HK-2 (cell line): ENCODE measurements around the gene MEGF8.

Experiments
- DNase-seq: peaks from one replicate; pipeline ENCODE4 v3.0.0-alpha.2; 2018; ENCODE audit not compliant: unreplicated experiment

Gene MEGF8

DNA sequence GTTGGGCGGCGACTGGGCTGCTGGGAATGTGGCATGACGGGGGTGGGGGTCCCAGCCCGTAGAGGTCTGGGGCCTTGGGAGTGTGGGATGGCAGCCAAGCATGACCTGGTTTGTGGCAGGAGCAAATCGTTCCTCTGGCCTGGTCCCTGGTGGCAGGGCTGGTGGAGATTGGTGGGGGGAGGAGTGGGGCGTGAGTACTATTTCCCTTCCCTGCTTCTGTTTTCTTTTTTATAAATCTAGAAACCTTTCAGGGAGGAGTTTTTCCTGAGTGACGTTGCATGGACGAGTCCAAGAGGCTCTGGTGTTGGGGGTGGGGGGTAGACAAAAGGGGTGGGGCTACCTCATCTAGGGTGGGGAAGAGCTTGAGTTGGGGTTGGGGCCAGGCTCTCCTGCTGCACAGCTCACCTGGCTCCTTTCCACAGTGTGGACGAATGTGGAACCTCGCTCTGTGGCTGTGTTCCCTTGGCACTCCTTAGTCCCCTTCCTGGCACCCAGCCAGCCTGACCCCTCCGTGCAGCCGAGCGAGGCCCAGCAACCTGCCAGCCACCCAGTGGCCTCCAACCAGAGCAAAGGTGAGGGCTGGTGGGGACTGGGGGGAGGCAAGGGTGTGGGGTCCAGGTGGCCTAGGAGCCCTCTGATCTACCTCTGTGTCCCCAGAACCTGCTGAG is 39.0 kb upstream of the MEGF8 start:
- no peak for DNase-seq

DNA sequence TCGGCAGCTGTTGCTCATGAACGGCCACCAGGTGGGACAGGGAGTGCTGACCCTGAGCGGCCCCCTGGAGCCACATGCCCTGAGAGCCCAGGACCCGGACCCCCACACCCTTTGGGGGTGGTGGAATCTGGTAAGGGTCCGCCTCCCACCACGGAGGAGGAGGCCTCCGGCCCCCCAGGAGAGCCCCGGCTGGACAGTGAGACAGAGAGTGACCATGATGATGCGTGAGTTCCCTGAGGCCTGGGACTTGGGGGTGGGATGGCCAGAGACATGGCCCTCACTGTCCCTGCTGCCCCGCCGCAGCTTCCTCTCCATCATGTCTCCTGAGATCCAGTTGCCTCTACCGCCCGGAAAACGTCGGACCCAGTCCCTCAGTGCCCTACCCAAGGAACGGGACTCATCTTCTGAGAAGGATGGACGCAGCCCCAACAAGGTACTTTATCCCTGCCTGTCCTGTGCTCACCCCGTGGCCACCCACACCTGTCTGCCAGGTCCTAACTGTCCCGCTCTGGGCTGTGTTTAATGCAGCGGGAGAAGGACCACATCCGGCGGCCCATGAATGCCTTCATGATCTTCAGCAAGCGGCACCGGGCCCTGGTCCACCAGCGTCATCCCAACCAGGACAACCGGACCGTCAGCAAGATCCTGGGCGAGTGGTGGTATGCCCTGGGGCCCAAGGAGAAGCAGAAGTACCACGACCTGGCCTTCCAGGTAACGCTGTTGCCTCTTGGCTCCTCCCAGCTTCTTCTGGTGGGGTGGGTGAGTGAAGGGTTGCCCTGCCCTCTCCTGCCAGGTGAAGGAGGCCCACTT is 38.2 kb upstream of the MEGF8 start:
- no peak for DNase-seq

DNA sequence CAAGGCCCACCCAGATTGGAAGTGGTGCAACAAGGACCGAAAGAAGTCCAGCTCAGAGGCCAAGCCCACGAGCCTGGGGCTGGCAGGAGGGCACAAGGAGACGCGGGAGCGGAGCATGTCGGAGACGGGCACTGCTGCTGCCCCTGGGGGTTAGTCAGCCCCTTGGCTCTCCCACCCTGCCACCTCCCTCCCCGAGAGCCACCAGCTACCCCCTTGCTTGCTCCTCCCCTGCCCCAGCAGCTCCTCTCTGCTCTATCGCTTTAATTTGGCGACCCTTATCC is 37.7 kb upstream of the MEGF8 start:
- no peak for DNase-seq

DNA sequence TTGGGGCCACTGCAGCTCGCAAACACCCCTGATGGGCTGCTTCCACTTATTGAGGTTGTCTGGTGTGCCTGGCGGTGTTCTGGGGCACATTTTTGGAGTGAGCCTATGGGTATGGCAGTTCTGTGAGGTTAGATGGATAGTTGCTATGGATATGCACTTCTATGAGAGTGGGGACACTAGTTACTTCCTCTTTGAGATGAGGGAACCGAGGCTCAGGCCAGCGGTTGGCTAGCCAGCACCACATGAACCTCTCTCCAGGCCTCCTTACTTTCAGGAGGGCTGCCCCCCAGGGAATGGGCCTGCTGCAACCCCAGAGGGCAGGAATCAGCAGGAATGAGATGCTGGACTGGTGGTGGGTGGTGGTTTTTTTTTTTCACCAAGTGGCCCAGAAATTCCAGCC is 37.0 kb upstream of the MEGF8 start:
- no peak for DNase-seq

DNA sequence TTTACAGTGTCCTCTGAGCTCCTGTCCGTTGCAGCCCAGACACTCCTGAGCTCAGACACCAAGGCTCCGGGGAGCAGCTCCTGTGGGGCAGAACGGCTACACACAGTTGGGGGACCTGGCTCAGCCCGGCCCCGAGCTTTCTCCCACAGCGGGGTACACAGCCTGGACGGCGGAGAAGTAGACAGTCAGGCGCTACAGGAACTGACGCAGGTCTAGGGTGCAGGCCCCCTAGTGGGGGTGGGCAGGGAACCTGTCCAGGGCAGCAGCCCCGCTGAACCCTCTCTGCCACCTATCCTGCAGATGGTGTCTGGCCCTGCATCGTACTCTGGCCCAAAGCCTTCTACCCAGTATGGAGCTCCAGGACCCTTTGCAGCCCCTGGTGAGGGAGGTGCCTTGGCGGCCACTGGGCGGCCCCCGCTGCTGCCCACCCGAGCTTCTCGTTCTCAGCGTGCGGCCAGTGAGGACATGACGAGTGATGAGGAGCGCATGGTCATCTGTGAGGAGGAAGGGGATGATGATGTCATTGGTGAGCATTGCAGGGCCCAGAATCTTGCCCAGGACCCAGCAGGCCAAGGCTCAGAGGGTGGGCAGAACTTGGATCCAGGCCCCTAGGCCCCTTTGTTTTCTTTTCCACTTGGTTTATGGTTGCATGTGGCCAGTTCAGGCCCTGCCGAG is 36.4 kb upstream of the MEGF8 start:
- DNase-seq, result no peak

DNA sequence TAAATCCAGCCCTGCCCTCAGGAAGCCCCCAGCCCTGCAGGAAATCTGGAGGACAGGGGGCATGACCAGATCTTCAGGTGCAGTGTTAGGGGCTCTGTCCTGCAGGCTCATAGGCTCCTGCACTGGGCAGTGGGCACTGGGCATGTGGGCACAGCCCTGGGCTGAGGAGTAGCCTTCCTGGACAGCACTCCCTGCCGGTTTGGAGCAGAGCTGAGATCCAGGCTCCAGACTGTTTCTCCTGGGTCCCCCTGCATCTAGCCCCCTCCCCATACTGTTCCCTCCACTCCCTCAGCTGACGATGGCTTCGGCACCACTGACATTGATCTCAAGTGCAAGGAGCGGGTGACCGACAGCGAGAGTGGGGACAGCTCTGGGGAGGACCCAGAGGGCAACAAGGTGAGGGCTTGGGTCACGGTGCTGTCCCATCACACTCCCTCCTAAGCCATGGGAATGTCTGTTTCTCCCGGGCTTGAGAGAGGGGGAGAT is 35.8 kb upstream of the MEGF8 start:
- DNase-seq, result no peak

DNA sequence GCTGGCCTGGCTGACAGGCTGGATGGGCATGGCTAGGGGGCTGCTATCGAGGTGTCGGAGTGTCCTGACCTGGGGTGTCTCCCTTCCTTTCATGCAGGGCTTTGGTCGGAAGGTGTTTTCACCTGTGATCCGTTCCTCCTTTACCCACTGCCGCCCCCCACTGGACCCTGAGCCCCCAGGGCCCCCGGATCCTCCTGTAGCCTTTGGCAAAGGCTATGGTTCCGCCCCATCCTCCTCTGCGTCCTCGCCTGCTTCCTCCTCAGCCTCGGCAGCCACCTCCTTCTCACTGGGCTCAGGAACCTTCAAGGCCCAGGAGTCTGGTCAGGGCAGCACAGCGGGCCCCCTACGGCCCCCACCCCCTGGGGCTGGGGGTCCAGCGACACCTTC is 35.3 kb upstream of the MEGF8 start:
- DNase-seq, result no peak

DNA sequence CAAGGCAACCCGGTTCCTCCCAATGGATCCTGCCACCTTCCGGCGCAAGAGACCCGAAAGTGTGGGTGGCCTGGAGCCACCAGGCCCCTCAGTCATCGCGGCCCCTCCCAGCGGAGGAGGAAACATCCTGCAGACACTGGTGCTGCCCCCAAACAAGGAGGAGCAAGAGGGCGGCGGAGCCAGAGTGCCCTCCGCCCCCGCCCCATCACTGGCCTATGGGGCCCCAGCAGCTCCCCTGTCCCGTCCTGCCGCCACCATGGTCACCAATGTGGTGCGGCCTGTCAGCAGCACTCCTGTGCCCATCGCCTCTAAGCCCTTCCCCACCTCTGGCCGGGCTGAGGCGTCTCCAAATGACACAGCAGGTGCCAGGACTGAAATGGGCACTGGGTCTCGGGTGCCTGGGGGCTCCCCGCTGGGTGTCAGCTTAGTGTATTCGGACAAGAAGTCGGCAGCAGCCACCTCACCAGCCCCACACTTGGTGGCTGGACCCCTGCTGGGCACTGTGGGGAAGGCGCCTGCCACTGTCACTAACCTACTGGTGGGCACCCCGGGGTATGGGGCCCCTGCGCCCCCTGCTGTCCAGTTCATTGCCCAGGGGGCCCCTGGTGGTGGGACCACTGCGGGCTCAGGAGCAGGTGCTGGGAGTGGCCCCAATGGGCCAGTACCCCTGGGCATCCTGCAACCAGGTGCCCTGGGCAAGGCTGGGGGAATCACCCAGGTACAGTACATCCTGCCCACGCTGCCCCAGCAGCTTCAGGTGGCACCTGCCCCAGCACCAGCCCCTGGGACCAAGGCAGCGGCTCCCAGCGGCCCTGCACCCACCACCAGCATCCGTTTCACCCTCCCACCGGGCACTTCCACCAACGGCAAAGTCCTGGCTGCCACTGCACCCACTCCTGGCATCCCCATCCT is 34.7 kb upstream of the MEGF8 start:
- DNase-seq, result peak; percentile 51

DNA sequence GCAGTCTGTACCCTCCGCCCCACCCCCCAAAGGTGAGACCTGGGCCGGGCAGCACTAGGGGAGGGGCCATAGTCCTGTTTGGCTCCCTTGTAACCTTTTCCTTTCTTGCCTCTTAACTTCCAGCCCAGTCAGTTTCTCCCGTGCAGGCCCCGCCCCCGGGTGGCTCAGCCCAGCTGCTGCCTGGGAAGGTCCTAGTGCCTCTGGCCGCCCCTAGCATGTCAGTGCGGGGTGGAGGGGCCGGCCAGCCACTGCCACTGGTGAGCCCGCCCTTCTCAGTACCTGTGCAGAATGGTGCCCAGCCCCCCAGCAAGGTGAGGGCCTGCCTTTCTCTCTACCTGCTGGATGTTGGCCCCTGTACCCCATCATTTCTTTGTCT is 34.0 kb upstream of the MEGF8 start:
- no peak for DNase-seq

DNA sequence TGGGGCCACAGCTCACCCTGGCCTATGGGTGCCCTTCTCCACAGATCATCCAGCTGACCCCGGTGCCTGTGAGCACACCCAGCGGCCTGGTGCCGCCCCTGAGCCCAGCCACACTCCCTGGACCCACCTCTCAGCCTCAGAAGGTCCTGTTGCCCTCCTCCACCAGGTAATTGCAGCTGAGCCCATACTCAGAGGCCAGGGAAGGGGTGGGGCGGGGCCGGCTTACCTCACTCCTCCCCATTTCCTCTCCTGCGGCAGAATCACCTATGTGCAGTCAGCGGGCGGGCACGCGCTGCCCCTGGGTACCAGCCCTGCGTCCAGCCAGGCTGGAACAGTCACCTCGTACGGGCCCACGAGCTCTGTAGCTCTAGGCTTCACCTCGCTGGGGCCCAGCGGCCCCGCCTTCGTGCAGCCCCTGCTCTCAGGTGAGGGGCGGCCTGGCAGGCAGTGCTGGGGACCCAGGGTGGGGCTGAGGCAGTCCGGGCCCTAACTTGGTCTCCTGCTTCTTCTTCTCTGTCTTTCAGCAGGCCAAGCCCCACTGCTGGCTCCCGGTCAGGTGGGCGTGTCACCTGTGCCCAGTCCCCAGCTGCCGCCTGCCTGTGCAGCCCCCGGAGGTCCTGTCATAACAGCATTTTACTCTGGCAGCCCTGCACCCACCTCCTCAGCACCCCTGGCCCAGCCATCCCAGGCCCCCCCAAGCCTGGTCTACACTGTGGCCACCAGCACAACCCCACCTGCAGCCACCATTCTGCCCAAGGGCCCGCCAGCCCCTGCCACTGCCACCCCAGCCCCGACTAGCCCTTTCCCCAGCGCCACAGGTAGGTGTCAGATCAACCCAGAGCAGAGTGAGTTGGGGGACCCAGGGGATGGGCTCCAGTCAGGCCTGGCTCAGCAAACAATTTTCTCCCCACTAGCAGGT is 33.1 kb upstream of the MEGF8 start:
- no peak for DNase-seq

DNA sequence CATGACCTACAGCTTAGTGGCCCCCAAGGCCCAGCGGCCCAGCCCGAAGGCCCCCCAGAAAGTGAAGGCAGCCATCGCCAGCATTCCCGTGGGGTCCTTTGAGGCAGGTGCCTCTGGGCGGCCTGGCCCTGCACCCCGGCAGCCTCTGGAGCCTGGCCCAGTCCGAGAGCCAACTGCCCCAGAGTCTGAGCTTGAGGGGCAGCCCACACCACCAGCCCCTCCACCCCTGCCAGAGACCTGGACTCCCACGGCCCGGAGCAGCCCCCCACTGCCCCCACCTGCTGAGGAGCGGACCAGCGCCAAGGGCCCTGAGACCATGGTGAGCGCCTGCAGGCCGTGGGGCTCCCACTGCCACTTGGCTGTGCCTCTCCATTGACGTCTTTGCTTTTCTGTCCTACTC is 32.5 kb upstream of the MEGF8 start:
- DNase-seq, result no peak

DNA sequence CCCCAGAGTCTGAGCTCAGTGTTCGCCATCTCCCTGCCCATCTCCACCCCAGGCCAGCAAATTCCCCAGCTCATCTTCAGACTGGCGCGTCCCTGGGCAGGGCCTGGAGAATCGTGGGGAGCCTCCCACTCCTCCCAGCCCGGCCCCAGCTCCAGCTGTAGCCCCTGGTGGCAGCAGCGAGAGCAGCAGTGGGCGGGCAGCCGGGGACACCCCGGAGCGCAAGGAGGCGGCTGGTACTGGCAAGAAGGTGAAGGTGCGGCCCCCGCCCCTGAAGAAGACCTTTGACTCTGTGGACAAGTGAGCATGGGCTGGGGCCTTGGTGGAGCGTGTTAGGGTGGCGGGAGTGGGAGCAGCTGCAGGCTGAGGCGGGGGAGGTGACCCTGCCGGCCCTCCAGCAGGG is 31.9 kb upstream of the MEGF8 start:
- DNase-seq, result no peak

DNA sequence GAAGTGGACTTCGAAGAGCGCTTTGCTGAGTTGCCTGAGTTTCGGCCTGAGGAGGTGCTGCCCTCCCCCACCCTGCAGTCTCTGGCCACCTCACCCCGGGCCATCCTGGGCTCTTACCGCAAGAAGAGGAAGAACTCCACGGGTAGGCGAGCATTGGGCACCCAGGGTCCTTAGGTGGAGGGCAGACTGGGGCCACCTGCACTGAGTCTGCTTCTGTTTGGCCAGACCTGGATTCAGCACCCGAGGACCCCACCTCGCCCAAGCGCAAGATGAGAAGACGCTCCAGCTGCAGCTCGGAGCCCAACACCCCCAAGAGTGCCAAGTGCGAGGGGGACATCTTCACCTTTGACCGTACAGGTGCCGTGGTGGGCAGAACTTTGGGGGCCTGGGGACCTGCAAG is 31.5 kb upstream of the MEGF8 start:
- DNase-seq, result no peak

DNA sequence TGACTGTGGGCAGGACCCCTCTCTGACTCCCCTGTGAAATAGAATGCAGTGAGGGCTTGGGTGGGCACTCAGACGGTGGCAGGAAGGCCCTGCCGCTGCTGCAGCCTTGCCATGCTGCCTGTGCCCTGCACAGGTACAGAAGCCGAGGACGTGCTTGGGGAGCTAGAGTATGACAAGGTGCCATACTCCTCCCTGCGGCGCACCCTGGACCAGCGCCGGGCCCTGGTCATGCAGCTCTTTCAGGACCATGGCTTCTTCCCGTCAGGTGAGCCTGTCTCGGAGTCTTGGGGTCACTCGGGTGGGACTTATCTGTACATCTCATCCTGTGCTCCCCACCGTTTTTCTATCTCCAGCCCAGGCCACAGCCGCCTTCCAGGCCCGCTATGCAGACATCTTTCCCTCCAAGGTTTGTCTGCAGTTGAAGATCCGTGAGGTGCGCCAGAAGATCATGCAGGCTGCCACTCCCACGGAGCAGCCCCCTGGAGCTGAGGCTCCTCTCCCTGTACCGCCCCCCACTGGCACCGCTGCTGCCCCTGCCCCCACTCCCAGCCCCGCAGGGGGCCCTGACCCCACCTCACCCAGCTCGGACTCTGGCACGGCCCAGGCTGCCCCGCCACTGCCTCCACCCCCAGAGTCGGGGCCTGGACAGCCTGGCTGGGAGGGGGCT is 30.8 kb upstream of the MEGF8 start:
- DNase-seq, result no peak

DNA sequence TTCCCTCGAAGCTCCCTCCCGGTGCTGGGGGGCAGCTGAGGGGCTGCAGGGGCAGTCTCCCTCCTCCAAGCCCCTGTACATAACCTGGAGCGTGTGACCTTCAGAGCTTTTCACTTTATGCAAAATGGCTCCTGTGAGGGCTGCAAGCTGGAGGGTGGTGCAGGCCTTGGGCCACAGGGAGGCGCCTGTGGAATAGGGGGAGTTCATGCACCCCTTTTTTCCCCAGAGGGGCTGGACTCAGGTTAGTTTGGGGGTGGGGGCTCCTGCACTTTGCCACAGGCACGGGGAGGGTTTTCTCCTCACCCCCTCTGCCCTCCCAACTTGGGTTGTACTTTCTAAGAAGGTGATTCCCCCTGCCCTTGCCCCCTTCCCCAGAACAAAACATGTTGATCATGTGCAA is 30.1 kb upstream of the MEGF8 start:
- no peak for DNase-seq

DNA sequence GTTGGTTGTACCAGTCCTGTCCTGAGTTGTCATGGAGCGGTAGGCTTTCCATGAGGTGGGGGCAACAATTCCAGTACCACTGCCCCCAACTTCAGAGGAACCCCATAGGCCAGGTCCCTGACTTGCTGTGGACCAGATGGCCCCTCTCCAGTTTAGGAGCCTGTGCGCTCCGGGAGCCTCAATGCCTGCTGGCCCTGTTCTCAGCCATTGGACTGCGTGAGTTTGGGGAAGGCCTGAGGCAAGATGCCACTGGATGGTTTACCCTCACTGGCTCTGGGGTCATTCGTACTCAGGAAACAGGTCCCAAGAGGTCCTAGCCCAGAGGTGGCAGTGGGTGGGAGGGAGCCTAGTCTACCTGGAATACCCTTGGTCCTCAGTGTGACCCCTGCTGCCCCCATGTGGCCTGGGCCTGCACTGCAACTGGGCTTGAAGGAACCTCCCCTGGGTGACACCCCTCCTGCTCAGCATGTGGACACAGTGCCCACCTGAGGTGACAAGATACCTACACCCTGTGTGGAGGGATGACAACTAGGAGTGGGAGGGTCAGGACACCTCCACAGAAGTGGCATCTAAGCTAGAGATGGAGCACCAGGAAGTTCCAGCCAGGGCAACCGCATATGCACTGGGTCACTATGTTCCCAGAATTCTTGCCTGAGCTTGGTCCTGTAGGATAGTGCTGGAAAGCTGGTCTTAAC is 29.5 kb upstream of the MEGF8 start:
- DNase-seq, result peak; percentile 87

DNA sequence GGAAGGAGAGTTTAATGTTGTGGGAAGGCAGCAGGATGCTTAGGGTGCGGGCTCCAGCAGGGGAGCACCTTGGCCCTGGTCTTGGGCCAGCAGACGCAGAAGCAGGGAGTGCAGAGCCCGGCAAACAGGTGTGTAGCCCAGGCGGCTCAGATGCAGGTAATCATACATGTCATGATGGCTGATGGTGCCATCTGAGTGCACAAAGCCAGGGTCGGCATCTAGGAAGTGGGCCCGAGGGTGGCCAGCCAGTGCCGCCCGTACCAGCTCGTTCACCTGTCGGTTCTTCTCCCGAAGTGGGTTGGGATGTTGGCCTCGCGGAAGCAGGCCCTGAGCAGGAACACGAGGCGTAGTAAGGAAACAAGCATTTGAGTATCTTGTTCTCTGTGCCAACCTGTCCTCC is 28.4 kb upstream of the MEGF8 start:
- no peak for DNase-seq

DNA sequence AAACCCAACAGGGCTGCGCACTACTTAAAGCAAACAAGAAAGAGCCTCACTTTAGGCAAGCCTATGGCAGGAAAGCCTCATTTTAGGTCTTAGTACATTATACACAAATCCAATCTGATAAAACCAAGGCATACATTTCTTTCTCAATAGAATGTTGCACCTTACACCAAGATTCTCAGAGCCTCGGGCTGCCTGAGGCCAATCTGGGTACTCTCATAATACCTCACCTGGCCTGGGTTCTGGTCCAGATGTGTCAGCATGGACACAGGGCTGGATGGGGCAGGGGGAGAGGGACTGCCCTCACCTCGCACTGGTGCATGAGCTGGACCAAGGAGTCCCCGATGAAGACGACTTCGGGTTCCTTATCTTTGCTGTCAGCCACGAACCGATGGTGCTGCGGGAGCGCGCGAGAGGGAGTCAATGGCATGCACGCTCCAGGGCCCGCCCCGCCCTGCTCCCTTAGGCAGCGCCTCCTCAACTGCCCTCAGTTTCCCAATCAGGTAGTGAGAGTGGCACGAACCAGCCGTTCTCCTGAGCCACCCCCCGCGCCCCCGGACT is 23.7 kb upstream of the MEGF8 start, which contains the start of gene PRR19:
PRR19 (plus strand) TSS at position 487 of the 558 bp plus-strand sequence. CDS start 7,453 bp downstream, outside the sequence.
- peak; percentile 40 for DNase-seq

DNA sequence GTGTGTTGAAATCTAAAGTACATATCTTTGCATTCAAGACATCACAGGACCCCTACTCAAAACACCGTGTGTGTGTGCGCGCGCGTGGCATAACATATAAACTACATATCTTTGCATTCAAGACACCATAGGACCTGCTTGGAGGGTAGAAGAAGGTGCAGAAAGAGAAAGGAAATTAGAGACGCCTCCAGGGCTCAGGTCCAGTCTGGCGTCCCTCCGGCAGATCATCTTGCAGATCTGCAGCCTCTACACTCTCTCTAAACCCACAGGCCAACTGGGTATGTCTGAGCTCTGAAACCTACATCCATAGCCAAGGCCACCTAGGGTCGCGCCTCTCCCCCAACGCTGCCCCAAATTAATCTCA is 22.4 kb upstream of the MEGF8 start:
- DNase-seq, result no peak
